Vagina (tissue), 2 donors: Measurements from ENCODE around the gene DHRSX.
"Not testable (repeated sequence)": the region's sequence is repeated elsewhere in the genome, so short reads cannot be mapped to it uniquely, and the experiment has no call there.

Experiments
- POLR2AphosphoS5 ChIP-seq, 2 donors: sonication (generic); formaldehyde crosslinking; IDR thresholded peaks; one replicate each; pipeline ENCODE4 v1.9.0; 2017; ENCODE audit warnings: antibody characterized with exemption in 2 of 2, mild to moderate bottlenecking in 2 of 2, low read depth in 1 of 2; ENCODE audit not compliant: insufficient read depth in 1 of 2
- TF ChIP-seq, protein P1 (sequence below), 3 experiments: fragments of 450-650 bp in 2 of 3; fragments of 200-600 bp in 1 of 3; sonication (generic) in 1 of 3; IDR thresholded peaks; one replicate each; pipeline ENCODE4 v1.5.1; 2017 to 2019; ENCODE audit warnings: antibody characterized with exemption in 3 of 3, mild to moderate bottlenecking in 2 of 3, moderate library complexity in 2 of 3

DNA sequence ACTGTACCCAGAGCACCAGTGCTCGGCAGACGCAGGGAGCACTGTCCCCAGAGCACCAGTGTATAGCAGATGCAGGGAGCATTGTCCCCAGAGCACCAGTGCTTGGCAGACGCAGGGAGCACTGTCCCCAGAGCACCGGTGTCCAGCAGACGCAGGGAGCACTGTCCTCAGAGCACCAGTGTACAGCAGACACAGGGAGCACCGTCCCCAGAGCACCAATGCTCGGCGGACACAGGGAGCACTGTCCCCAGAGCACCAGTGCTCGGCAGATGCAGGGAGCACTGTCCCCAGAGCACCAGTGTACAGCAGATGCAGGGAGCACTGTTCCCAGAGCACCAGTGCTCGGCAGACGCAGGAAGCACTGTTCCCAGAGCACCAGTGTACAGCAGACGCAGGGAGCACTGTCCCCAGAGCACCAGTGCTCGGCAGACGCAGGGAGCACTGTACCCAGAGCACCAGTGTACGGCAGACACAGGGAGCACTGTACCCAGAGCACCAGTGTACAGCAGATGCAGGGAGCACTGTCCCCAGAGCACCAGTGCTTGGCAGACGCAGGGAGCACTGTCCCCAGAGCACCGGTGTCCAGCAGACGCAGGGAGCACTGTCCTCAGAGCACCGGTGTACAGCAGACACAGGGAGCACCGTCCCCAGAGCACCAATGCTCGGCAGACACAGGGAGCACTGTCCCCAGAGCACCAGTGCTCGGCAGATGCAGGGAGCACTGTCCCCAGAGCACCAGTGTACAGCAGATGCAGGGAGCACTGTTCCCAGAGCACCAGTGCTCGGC is 234.9 kb downstream of the DHRSX start:
- TF ChIP-seq, protein P1, sequence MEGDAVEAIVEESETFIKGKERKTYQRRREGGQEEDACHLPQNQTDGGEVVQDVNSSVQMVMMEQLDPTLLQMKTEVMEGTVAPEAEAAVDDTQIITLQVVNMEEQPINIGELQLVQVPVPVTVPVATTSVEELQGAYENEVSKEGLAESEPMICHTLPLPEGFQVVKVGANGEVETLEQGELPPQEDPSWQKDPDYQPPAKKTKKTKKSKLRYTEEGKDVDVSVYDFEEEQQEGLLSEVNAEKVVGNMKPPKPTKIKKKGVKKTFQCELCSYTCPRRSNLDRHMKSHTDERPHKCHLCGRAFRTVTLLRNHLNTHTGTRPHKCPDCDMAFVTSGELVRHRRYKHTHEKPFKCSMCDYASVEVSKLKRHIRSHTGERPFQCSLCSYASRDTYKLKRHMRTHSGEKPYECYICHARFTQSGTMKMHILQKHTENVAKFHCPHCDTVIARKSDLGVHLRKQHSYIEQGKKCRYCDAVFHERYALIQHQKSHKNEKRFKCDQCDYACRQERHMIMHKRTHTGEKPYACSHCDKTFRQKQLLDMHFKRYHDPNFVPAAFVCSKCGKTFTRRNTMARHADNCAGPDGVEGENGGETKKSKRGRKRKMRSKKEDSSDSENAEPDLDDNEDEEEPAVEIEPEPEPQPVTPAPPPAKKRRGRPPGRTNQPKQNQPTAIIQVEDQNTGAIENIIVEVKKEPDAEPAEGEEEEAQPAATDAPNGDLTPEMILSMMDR (IDR thresholded peaks at IDR 0.05): not testable (repeated sequence)
- TF ChIP-seq POLR2AphosphoS5 (IDR thresholded peaks at IDR 0.05; ENCODE audit: insufficient read depth in 1 of 2, low read depth in 1 of 2): not testable (repeated sequence)
